Measurements from ENCODE around the gene TUNAR. TPM values are rescaled to one million over a fixed set of nuclear protein-coding genes. Genes with fewer than 3 reads are reported as not detected.

TUNAR gene
- total RNA-seq, 2 experiments from 2014 or later: not detected

- CTCF ChIA-PET: no interaction called here
- intact Hi-C loops (cut with micrococcal nuclease): no loop called here
- H3K4me3 Mint-ChIP-seq: no peak overlapping the region
- H3K36me3 Mint-ChIP-seq (ENCODE audit: low read depth): no peaks in the 10 kb centered on the region
- H3K27me3 Mint-ChIP-seq (ENCODE audit: low read depth): peaks cover 46% of the 10 kb centered on the region
- no peak overlapping the region for H3K27ac Mint-ChIP-seq
- no peaks in the 10 kb centered on the region for H3K9me3 Mint-ChIP-seq
- H3K4me1 Mint-ChIP-seq (ENCODE audit: low read depth): peaks cover 7% of the 10 kb centered on the region
- no peak for DNase-seq
Measured at GRCh38 chr14:95877633-95878032, 1.0 kb downstream of the TUNAR start.

DNA sequence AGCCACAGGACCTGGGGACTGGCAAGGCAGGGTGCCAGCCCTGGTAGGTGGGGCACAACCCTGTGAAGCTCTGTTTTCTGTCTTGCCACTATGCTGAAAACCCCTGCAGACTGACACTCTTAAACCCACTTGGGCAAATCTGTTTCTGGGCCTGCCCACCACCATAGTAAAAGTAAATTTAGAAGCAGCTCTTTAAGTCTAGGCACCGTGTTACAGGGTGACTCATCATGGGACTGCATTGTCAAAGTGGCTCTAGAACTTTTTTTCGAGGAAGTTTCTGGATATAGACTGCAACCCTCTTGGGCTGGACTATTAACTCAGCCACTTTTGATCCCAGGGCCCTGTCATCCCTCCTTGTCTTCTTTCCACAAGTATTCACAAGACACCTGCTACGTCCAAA is 7.7 kb downstream of the TUNAR start:
- H3K27me3 Mint-ChIP-seq (ENCODE audit: low read depth): peaks cover 17% of the 10 kb centered on the region
- intact Hi-C loops (cut with micrococcal nuclease): no loop called here
- DNase-seq: no peak
- no peak overlapping the region for H3K27ac Mint-ChIP-seq
- no peaks in the 10 kb centered on the region for H3K9me3 Mint-ChIP-seq
- CTCF ChIA-PET: no interaction called here
- H3K4me1 Mint-ChIP-seq (ENCODE audit: low read depth): no peaks in the 10 kb centered on the region
- no peaks in the 10 kb centered on the region for H3K36me3 Mint-ChIP-seq (ENCODE audit: low read depth)
- no peak overlapping the region for H3K4me3 Mint-ChIP-seq

- H3K27ac Mint-ChIP-seq: no peak overlapping the region
- peaks cover 12% of the 10 kb centered on the region for H3K27me3 Mint-ChIP-seq (ENCODE audit: low read depth)
- no peaks in the 10 kb centered on the region for H3K4me1 Mint-ChIP-seq (ENCODE audit: low read depth)
- intact Hi-C loops (cut with micrococcal nuclease): no loop called here
- CTCF ChIA-PET: no interaction called here
- H3K9me3 Mint-ChIP-seq: no peaks in the 10 kb centered on the region
- H3K36me3 Mint-ChIP-seq (ENCODE audit: low read depth): no peaks in the 10 kb centered on the region
- no peak overlapping the region for H3K4me3 Mint-ChIP-seq
- no peak for DNase-seq
Measured at GRCh38 chr14:95885278-95885677, 8.6 kb downstream of the TUNAR start.

- Mint-ChIP-seq H3K27ac (no peak overlapping the region), H3K4me3 (no peak overlapping the region), H3K27me3 (ENCODE audit: low read depth) (peaks cover 12% of the 10 kb centered on the region), H3K4me1 (ENCODE audit: low read depth) (no peaks in the 10 kb centered on the region), H3K36me3 (ENCODE audit: low read depth) (no peaks in the 10 kb centered on the region), H3K9me3 (no peaks in the 10 kb centered on the region)
- no peak for DNase-seq
- intact Hi-C loops (cut with micrococcal nuclease): no loop called here
- CTCF ChIA-PET: no interaction called here
Measured at GRCh38 chr14:95885866-95886265, 9.2 kb downstream of the TUNAR start.

GRCh38 chr14:95886366-95887056 is 9.9 kb downstream of the TUNAR start:
- no peak overlapping the region for H3K27ac Mint-ChIP-seq
- no peaks in the 10 kb centered on the region for H3K9me3 Mint-ChIP-seq
- no peaks in the 10 kb centered on the region for H3K4me1 Mint-ChIP-seq (ENCODE audit: low read depth)
- H3K36me3 Mint-ChIP-seq (ENCODE audit: low read depth): no peaks in the 10 kb centered on the region
- H3K4me3 Mint-ChIP-seq: no peak overlapping the region
- DNase-seq: no peak
- peaks cover 12% of the 10 kb centered on the region for H3K27me3 Mint-ChIP-seq (ENCODE audit: low read depth)
- CTCF ChIA-PET: no interaction called here
- intact Hi-C loops (cut with micrococcal nuclease): no loop called here

DNA sequence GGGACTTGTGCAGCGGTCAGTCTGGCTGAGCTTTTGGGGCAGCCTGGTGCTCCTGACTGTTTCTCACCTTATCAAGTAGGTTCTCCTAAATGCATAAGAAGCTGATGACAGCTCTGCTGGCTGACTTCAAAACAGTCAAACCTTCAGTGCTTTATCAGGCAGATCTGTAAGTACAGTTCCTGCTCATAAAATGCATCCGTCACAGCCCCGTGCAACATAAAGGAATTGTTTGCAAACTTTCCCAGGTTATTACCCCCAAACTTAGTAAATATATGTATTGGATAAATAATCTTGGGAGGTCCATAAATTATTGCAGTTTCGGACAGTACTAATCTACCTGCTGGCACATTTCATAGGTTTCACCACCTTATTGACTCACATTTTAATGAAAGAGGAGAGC is 10.7 kb downstream of the TUNAR start:
- DNase-seq: no peak
- Mint-ChIP-seq H3K27me3 (ENCODE audit: low read depth) (peaks cover 7% of the 10 kb centered on the region), H3K4me1 (ENCODE audit: low read depth) (no peaks in the 10 kb centered on the region), H3K9me3 (no peaks in the 10 kb centered on the region), H3K27ac (no peak overlapping the region), H3K4me3 (no peak overlapping the region), H3K36me3 (ENCODE audit: low read depth) (no peaks in the 10 kb centered on the region)
- CTCF ChIA-PET: no interaction called here
- intact Hi-C loops (cut with micrococcal nuclease): no loop called here

GRCh38 chr14:95889236-95889979 is 12.8 kb downstream of the TUNAR start:
- no peak overlapping the region for H3K4me3 Mint-ChIP-seq
- no peaks in the 10 kb centered on the region for H3K4me1 Mint-ChIP-seq (ENCODE audit: low read depth)
- no peaks in the 10 kb centered on the region for H3K36me3 Mint-ChIP-seq (ENCODE audit: low read depth)

GRCh38 chr14:95891742-95892141 is 15.1 kb downstream of the TUNAR start:
- CTCF ChIA-PET: no interaction called here
- H3K27ac Mint-ChIP-seq: no peak overlapping the region
- H3K4me3 Mint-ChIP-seq: no peak overlapping the region
- H3K36me3 Mint-ChIP-seq (ENCODE audit: low read depth): no peaks in the 10 kb centered on the region
- H3K27me3 Mint-ChIP-seq (ENCODE audit: low read depth): peaks cover 9% of the 10 kb centered on the region
- DNase-seq: no peak
- H3K4me1 Mint-ChIP-seq (ENCODE audit: low read depth): no peaks in the 10 kb centered on the region
- no peaks in the 10 kb centered on the region for H3K9me3 Mint-ChIP-seq
- intact Hi-C loops (cut with micrococcal nuclease): no loop called here

More at GRCh38 chr14:95889236-95889979, 12.8 kb downstream of the TUNAR start:
- CTCF ChIA-PET: interaction anchor here (0.6 kb wide), 1 partner anchor 117 kb away, joined by 3 read pairs; no protein-coding TSS in a partner anchor
- Mint-ChIP-seq H3K9me3 (no peaks in the 10 kb centered on the region), H3K27me3 (ENCODE audit: low read depth) (peaks cover 5% of the 10 kb centered on the region), H3K27ac (no peak overlapping the region)
- intact Hi-C loops (cut with micrococcal nuclease): no loop called here
- no peak for DNase-seq

DNA sequence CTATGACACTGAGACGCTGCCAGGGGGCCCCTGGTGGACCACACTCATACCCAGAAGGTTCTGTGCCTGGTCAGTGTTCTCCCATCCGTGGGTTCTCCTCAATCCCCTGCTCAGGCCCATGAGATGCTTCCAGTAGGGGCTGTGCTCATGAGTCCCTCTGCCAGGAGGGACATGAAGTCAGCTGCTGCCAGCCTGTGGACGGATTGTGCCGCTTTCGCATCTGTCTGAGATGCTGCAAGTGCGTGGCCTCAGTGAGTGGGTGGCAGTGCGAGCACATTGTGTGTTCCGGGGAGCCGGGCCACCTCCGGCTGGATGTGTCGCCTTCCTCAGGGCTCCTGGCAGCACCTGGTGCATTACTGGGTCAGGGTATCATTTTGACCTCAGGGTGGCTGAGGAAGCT is 15.5 kb downstream of the TUNAR start:
- Mint-ChIP-seq H3K36me3 (ENCODE audit: low read depth) (no peaks in the 10 kb centered on the region), H3K27me3 (ENCODE audit: low read depth) (peaks cover 9% of the 10 kb centered on the region), H3K9me3 (no peaks in the 10 kb centered on the region), H3K27ac (no peak overlapping the region), H3K4me1 (ENCODE audit: low read depth) (no peaks in the 10 kb centered on the region), H3K4me3 (no peak overlapping the region)
- DNase-seq: no peak
- intact Hi-C loops (cut with micrococcal nuclease): no loop called here
- CTCF ChIA-PET: no interaction called here

DNA sequence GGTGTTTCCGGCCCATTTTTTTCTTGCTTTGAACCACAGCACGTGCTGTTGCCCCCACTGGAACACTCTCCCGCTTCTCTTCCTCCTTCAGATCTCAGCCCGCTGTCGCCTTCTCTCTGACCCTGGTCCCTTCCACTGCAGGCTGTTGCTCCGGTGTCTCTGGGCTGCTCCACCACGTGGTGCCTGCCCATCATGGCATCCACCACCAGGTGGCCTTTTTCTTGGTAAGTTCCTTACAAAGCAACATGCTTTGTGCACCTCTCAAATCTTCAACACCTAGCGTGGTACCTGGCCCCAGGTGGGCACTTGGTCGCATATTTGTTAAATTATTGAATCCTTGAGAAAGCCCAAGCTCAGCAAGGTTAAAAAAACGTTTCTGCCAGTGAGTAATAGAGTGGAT is 19.1 kb downstream of the TUNAR start:
- H3K36me3 Mint-ChIP-seq (ENCODE audit: low read depth): no peaks in the 10 kb centered on the region
- CTCF ChIA-PET: interaction anchor here (0.6 to 2.8 kb wide), 2 partner anchors 41 to 98 kb away, joined by 3 to 9 read pairs; no protein-coding TSS in a partner anchor
- H3K27me3 Mint-ChIP-seq (ENCODE audit: low read depth): peaks cover 13% of the 10 kb centered on the region
- no peaks in the 10 kb centered on the region for H3K4me1 Mint-ChIP-seq (ENCODE audit: low read depth)
- intact Hi-C loops (cut with micrococcal nuclease): no loop called here
- peak; percentile 34 for DNase-seq
- H3K27ac Mint-ChIP-seq: no peak overlapping the region
- H3K4me3 Mint-ChIP-seq: no peak overlapping the region
- no peaks in the 10 kb centered on the region for H3K9me3 Mint-ChIP-seq

- H3K27me3 Mint-ChIP-seq (ENCODE audit: low read depth): peaks cover 18% of the 10 kb centered on the region
- intact Hi-C loops (cut with micrococcal nuclease): no loop called here
- H3K36me3 Mint-ChIP-seq (ENCODE audit: low read depth): no peaks in the 10 kb centered on the region
- H3K27ac Mint-ChIP-seq: no peak overlapping the region
- no peak overlapping the region for H3K4me3 Mint-ChIP-seq
- no peak for DNase-seq
- H3K4me1 Mint-ChIP-seq (ENCODE audit: low read depth): no peaks in the 10 kb centered on the region
- CTCF ChIA-PET: no interaction called here
- no peaks in the 10 kb centered on the region for H3K9me3 Mint-ChIP-seq
Measured at GRCh38 chr14:95896498-95897135, 20.0 kb downstream of the TUNAR start.

DNA sequence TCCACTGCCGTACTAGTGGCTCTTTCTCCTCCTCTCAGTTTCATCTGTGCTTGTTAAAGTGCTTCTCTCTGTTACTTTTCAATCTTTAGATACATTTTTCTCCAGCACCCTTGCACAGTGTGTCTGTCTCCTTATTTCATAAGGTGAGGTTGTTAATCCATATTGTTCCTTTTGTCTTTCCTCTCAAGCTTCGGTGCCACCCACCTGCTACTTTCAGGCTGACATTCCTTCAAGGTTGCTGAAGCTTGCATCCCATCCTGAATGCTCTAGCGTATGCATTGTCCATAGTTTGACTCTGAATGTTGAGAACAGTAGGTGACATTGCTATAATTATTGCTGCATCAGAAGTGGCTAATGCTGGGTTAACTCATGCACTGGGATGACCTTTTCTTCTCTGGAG is 20.6 kb downstream of the TUNAR start:
- H3K27me3 Mint-ChIP-seq (ENCODE audit: low read depth): peaks cover 24% of the 10 kb centered on the region
- no peaks in the 10 kb centered on the region for H3K36me3 Mint-ChIP-seq (ENCODE audit: low read depth)
- no peak for DNase-seq
- no peak overlapping the region for H3K4me3 Mint-ChIP-seq
- no peaks in the 10 kb centered on the region for H3K4me1 Mint-ChIP-seq (ENCODE audit: low read depth)
- no peaks in the 10 kb centered on the region for H3K9me3 Mint-ChIP-seq
- CTCF ChIA-PET: no interaction called here
- no peak overlapping the region for H3K27ac Mint-ChIP-seq
- intact Hi-C loops (cut with micrococcal nuclease): no loop called here

- H3K4me3 Mint-ChIP-seq: no peak overlapping the region
- no peaks in the 10 kb centered on the region for H3K4me1 Mint-ChIP-seq (ENCODE audit: low read depth)
- no peak for DNase-seq
- no peaks in the 10 kb centered on the region for H3K36me3 Mint-ChIP-seq (ENCODE audit: low read depth)
- H3K27ac Mint-ChIP-seq: no peak overlapping the region
- CTCF ChIA-PET: no interaction called here
- no peaks in the 10 kb centered on the region for H3K9me3 Mint-ChIP-seq
- H3K27me3 Mint-ChIP-seq (ENCODE audit: low read depth): peaks cover 19% of the 10 kb centered on the region
- intact Hi-C loops (cut with micrococcal nuclease): no loop called here
Measured at GRCh38 chr14:95901054-95901453, 24.4 kb downstream of the TUNAR start.

Data from activated naive CD4-positive, alpha-beta T cell treated with anti-CD3 and anti-CD28 coated beads for 36 hours (primary cell).